ENCODE results near the gene POC5.
A peak's percentile ranks its signal among the peaks of the same experiment; 100 is the strongest.
"Not testable (repeated sequence)": the region's sequence is repeated elsewhere in the genome, so short reads cannot be mapped to it uniquely, and the experiment has no call there.

POC5 gene

DNA sequence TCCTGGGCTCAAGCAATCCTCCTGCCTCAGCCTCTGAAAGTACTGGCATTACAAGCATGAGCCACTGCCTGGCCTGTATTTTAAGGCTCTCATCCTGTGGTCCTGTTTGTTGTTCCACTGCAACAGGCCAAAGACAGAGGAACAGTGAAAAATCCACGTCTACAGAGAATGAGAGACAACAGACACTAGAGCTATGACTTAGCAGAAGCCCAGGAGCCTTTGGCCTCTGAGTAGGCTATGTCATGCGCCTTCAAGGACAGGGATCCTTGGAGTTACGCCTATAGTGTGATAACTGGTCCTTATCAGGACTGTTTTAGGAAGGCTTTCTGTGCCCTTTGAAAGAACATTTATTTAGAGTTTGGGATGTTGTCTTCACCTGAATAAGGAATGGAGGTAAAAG is 10.5 kb downstream of the POC5 start:
- DNase-seq (ENCODE audit: low read depth in 2 of 3, low spot score in 2 of 3): no peak

GRCh38 chr5:75706016-75706415 is 11.2 kb downstream of the POC5 start:
- DNase-seq (ENCODE audit: low read depth in 2 of 3, low spot score in 2 of 3): no peak

GRCh38 chr5:75701856-75702255 is 15.4 kb downstream of the POC5 start:
- DNase-seq (ENCODE audit: low read depth in 2 of 3, low spot score in 2 of 3): no peak

GRCh38 chr5:75695472-75696351 is 21.5 kb downstream of the POC5 start:
- DNase-seq (ENCODE audit: low read depth in 2 of 3, low spot score in 2 of 3): not testable (repeated sequence)

DNA sequence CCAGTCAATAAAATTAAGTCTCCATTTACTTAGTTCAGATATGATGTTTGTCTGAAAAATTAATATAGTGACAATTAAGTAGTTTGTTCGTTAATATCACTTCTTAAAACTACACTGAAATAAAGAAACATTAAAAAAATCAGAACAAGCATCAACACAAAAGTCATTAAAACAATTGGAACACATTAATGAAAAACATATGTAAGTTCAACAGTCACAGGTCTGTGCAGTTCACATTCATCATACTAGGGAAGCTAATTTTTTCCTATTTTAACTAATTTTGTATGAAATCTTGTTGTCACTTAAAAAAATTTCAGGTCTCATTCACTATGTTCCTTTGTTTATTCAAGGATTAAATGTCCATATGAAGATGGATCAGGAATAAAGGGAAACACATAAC is 22.5 kb downstream of the POC5 start:
- no peak for DNase-seq (ENCODE audit: low read depth in 2 of 3, low spot score in 2 of 3)

GRCh38 chr5:75690669-75691068 is 26.6 kb downstream of the POC5 start:
- DNase-seq (ENCODE audit: low read depth in 2 of 3, low spot score in 2 of 3): no peak

GRCh38 chr5:75686480-75686879 is 30.8 kb downstream of the POC5 start:
- DNase-seq (ENCODE audit: low read depth in 2 of 3, low spot score in 2 of 3): no peak

- DNase-seq (ENCODE audit: low read depth in 2 of 3, low spot score in 2 of 3): no peak
Measured at GRCh38 chr5:75685141-75685540, 32.1 kb downstream of the POC5 start.

GRCh38 chr5:75681125-75681830 is 36.0 kb downstream of the POC5 start:
- no peak for DNase-seq (ENCODE audit: low read depth in 2 of 3, low spot score in 2 of 3)

- DNase-seq (ENCODE audit: low read depth in 2 of 3, low spot score in 2 of 3): no peak
Measured at GRCh38 chr5:75678155-75678554, 39.1 kb downstream of the POC5 start.

DNA sequence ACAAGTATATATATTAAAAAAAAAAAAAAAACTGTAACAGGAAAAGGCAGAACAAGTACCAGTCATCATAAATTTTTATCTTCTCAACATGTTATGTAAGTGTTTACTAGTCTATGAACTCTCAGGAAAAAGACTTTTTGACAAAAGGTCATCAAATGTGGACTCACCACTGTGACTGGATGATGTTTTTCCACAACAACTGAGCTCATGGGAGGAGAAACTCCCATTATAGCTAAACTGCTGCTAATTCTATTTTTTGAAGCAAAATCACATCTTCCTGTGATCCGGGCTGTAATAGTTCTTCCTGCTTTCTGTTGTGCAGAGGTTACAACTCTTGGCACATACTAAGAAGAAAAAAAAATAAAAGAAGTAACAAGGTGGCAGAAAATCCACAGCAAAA is 39.6 kb downstream of the POC5 start:
- no peak for DNase-seq (ENCODE audit: low read depth in 2 of 3, low spot score in 2 of 3)

- DNase-seq (ENCODE audit: low read depth in 2 of 3, low spot score in 2 of 3): no peak
Measured at GRCh38 chr5:75675783-75676182, 41.5 kb downstream of the POC5 start.

DNA sequence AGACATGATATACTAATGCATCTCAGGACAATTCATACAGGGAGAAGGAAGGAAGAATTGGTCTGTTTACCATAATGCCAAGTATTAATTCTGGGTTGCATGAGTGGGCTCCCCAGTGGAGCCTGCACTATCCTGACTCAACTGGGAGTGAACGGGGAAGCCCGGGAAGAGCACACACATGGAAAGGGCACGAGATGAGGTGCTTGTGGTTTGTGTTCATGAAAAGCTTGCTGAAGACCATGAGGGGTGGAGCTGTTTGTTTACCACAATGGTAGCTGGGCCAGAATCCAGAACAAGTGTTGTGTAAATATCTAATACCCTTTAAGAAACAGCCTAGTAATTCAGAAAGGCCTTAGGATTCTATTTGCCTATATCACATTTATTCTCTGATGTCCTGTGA is 44.6 kb downstream of the POC5 start:
- DNase-seq (ENCODE audit: low read depth in 2 of 3, low spot score in 2 of 3): no peak

- no peak for DNase-seq (ENCODE audit: low read depth in 2 of 3, low spot score in 2 of 3)
Measured at GRCh38 chr5:75671506-75671905, 45.7 kb downstream of the POC5 start.

GRCh38 chr5:75670577-75670976 is 46.7 kb downstream of the POC5 start:
- no peak for DNase-seq (ENCODE audit: low read depth in 2 of 3, low spot score in 2 of 3)

DNA sequence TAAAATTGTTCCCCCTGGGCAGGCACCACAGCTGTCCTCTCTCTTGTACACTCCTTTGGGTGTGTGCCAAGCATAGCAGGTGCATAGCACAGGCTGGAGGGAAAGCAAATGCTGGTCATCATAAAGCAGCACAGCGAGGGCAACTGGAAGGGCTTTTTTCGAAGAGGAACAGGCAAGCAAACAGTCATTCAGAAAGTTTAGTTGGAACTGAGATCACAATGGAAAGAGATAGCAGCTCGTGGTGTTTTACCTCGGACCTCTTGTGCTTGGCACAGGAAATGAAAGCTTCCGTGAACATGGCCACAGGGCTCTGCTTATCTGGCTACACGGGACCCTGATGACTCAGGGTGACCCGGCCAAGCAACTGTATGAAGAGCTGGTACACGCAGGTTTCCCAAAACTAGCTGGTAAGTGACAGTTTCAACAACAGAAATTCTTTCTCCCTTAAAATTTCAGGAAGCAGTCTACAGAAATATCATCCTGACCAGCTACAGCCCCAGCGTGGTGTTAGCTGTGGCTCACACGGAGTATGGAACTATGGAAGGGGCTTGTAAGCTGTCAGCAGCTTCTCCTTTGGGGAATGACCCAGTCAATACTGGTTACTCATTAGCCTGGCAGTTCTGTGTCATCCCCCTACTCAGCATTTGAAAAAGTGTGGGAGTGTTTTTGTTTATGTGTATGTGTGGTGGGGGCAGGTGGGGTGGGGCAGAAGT is 48.1 kb downstream of the POC5 start:
- DNase-seq (ENCODE audit: low read depth in 2 of 3, low spot score in 2 of 3): peak; percentile 12 to 38 (median 35)

DNA sequence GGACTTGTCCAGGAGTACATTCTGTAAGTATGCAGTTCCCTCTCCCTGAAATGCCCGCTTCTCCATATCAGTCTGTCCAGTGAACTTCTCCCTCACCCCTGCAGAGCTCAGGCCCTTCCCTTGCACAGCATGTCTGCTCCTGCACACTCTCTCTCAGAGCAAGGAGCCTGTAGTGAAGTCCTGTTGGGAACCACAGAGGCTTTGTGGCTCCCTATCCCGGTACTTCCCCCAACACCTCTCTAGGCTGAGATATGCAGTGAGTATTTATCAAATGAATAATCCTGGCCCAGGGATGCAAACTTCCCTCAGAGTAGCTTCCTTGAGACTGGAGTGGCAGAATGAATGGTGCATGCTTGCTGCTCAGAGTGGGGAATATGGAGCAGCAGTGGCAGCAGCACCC is 48.8 kb downstream of the POC5 start:
- DNase-seq (ENCODE audit: low read depth in 2 of 3, low spot score in 2 of 3): no peak

DNA sequence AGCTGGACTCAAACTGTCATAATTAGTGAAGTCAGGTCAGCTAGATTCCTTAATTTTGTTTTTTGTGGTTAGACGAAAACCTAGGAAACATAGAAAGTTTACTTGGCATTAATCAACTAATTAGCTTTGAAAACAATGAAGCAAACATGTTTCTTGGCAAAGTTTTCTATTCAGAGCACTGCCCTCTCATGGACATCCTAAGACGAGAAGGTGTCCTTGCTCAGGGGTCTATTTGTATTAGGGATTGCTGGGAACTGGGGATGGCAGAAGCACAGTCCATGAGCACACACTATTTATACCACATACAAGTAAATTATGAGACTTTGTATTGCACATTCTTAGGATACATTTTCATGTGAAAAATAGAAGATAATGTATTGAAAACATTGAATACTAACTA is 49.7 kb downstream of the POC5 start:
- no peak for DNase-seq (ENCODE audit: low read depth in 2 of 3, low spot score in 2 of 3)

- DNase-seq (ENCODE audit: low read depth in 2 of 3, low spot score in 2 of 3): no peak
Measured at GRCh38 chr5:75666801-75667200, 50.4 kb downstream of the POC5 start.

DNA sequence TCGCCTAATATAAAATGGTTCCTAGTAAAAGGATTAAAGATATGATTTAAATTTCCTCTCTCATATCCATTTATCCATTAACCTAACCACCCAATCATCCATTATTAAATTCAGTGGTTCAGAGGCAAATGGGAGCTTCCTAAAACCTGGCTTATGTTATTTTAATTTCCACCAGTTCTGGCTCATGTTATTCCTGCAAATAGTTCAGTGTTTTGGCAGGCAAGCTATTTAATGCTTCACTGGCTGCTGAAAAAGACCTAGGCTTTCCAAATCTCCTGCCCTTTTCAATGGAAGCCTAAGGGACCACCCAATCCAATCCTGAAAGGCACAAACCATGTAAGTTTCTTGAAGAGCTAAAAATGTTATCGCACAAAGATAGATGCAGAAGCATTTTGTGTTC is 52.3 kb downstream of the POC5 start:
- DNase-seq (ENCODE audit: low read depth in 2 of 3, low spot score in 2 of 3): no peak

DNA sequence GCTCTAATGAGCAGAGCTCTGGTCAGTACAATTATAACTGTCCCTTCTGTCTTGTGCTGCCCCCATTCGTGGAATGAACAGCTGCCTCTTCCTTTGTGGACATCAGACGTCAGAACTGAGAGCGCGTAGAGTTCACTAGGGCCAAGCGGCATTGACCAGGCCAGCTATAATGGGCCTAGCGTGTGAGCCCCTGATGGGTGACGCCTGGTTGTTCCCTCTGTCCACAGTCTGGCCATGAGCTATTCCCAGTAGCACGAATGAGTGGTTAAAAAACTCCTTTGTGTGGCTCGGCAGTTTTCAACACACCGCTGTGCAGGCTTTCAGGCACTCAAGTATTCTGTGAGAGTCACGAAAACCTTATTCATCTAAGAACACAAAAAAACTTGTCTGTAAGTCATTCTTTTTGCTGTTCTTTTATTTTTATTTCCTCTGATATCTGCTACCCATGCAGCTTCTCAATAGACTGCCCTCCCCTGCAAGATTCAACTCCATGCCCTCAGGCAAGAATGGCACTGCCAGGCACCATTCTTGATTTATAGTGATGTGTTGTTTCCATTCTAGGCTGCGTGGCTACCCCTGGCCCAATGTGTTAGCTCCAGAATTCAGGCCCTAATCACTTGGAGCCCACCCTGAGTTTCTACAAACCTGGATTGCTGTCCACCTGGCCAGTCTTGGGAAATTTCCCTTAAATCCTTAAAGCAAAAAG is 53.5 kb downstream of the POC5 start:
- no peak for DNase-seq (ENCODE audit: low read depth in 2 of 3, low spot score in 2 of 3)

Measured in activated CD8-positive, alpha-beta memory T cell treated with anti-CD3 and anti-CD28 coated beads for 48 hours (primary cell).